Duodenal mucosa (tissue), 2 donors: ENCODE data around the gene TEN1.

Experiments
- H3K27ac ChIP-seq: one replicate; pipeline ENCODE4 v1.7.0; 2013; ENCODE audit warnings: low read depth, low read length
- H3K27me3 ChIP-seq, 2 donors: one replicate each; pipeline ENCODE4 v1.7.0; 2013; ENCODE audit warnings: low read length in 2 of 2, control low read depth in 1 of 2; ENCODE audit not compliant: insufficient read depth in 2 of 2, control insufficient read depth in 1 of 2
- H3K36me3 ChIP-seq, 2 donors: one replicate each; pipeline ENCODE4 v1.7.0; 2013; ENCODE audit warnings: low read length in 2 of 2, control low read depth in 1 of 2; ENCODE audit not compliant: insufficient read depth in 2 of 2, control insufficient read depth in 1 of 2
- H3K4me1 ChIP-seq, 2 donors: one replicate each; pipeline ENCODE4 v1.7.0; 2013; ENCODE audit warnings: low read length in 2 of 2, control low read depth in 1 of 2; ENCODE audit not compliant: insufficient read depth in 2 of 2, control insufficient read depth in 1 of 2
- H3K4me3 ChIP-seq, 2 donors: one replicate each; pipeline ENCODE4 v1.7.0; 2013; ENCODE audit warnings: low read length in 2 of 2, low read depth in 1 of 2
- H3K9ac ChIP-seq, 2 donors: one replicate each; pipeline ENCODE4 v1.7.0; 2013; ENCODE audit warnings: low read length in 2 of 2, low read depth in 1 of 2
- H3K9me3 ChIP-seq, 2 donors: one replicate each; pipeline ENCODE4 v1.7.0; 2013; ENCODE audit warnings: low read length in 2 of 2, control low read depth in 1 of 2; ENCODE audit not compliant: control insufficient read depth in 1 of 2

TEN1 gene

DNA sequence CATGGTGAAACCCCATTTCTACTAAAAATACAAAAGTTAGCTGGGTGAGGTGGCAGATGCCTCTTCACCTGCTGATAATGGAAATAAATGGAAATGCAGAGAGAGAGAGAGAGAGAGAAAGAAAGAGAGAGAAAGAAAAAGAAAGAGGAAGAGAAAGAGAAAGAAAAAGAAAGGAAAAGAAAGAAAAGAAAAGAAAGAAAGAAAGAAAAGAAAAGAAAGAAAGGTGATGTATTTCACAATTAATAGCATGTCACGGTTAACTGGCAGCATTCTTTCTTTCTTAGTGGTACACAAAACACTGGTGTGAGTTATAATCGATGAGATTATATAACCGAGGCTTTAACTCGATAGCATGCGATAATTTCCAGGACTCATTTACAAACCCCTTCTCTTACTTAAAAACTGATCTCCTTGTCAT, 3.3 kb upstream of the TEN1 start:
- Histone ChIP-seq H3K27me3 (no peaks in the 10 kb centered on the region), H3K36me3 (peaks cover 13 to 21% of the 10 kb centered on the region in 2 donors), H3K27ac (no peak overlapping the region), H3K9me3 (no peaks in the 10 kb centered on the region), H3K9ac (peak overlapping the region; percentile 36 to 52), H3K4me3 (peak overlapping the region; percentile 14 to 26), H3K4me1 (peaks cover 8 to 11% of the 10 kb centered on the region in 2 donors)

GRCh38 chr17:75976175-75976848, 2.7 kb upstream of the TEN1 start:
- Histone ChIP-seq H3K9ac (peak overlapping the region in 1 of 2 donors; percentile 52), H3K4me1 (peaks cover 11 to 13% of the 10 kb centered on the region in 2 donors), H3K4me3 (peak overlapping the region; percentile 47 to 65), H3K27ac (peak overlapping the region; percentile 74), H3K36me3 (peaks cover 13 to 21% of the 10 kb centered on the region in 2 donors), H3K27me3 (no peaks in the 10 kb centered on the region), H3K9me3 (no peaks in the 10 kb centered on the region)

DNA sequence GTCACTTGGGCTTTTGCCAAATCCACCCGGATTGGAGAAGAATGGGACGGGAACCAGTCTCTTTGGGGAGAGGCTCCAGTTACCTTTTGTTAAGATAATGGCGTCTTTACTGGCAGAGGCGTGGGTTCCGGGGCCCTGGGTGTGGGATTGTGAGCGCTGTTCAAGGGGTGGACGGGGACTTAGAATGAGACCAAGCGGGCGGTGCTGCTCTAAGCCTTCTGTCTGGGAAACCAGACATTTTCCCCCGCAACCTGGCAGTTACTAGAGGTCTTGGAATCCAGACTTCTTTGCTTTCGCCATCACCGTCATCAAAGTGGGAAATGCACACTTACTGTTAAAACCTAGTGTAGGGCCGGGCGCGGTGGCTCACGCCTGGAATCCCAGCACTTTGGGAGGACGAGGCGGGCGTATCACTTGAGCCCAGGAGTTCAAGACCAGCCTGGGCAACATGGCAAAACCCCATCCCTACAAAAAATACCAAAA, 706 bp downstream of the TEN1 start:
- Histone ChIP-seq H3K9me3 (no peaks in the 10 kb centered on the region), H3K4me3 (peak overlapping the region; percentile 77 to 83), H3K27ac (peak overlapping the region; percentile 98), H3K9ac (peak overlapping the region; percentile 97 to 99), H3K4me1 (peaks cover 17 to 19% of the 10 kb centered on the region in 2 donors), H3K27me3 (no peaks in the 10 kb centered on the region), H3K36me3 (no peaks in the 10 kb centered on the region)

DNA sequence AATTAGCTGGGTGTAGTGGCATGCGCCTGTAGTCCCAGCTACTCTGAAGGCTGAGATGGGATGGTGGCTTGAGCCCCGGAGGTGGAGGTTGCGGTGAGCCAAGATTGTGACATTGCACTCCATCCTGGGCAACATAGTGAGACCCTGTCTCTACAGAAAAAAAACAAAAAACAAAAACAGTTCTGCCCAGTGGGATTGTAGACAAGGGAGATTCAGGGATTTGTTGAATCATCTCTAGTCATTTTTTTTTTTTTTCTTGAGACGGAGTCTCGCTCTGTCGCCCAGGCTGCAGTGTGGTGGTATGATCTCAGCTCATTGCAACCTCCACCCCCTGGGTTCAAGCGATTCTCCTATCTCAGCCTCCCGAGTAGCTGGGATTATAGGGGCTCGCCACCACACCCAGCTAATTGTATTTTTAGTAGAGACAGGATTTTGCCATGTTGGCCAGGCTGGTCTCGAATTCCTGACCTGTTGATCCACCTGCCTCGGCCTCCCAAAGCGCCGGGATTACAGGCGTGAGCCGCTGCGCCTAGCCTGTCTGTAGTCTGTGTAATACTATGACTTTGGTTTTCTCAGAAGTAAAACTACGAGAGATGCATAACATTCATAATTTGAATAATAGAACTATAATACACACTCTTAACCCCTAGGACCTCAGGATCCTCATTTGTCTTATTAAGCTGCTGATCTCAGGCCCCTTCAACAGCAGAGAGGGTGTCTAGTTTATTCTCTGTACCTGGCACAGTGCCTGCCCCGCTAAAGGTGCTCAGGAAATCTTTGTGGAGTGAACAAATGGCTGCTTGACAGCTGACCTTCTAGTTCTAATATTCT, 1.4 kb downstream of the TEN1 start:
- Histone ChIP-seq H3K27me3 (no peaks in the 10 kb centered on the region), H3K9me3 (no peaks in the 10 kb centered on the region), H3K4me3 (peak overlapping the region; percentile 77 to 83), H3K9ac (peak overlapping the region; percentile 97 to 99), H3K36me3 (no peaks in the 10 kb centered on the region), H3K27ac (peak overlapping the region; percentile 98), H3K4me1 (peaks cover 17 to 19% of the 10 kb centered on the region in 2 donors)

DNA sequence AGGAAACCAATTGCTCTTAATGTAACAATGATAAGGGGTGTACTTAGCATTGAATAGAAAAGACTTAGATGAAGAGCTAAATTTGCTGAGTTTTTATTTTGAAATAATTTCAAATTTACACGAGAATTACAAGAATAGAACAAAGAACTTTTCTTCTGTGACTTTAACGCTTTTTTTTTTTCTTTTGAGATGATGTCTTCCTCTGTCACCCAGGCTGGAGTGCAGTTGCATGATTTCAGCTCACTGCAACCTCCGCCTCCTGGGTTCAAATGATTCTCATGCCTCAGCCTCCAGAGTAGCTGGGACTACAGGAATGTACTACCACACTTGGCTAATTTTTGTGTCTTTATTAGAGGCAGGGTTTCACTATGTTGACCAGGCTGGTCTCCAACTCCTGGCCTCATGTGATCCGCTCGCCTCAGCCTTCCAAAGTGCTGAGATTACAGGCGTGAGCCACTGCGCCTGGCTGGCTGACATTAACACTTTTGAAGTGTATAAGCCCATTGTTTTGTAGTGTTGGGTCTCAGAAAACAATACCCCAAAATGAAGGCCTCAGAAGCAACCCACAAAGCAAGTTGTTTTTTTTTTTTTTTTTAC, 2.1 kb downstream of the TEN1 start:
- no peak overlapping the region for H3K4me3 ChIP-seq
- H3K9ac ChIP-seq, result no peak overlapping the region
- H3K9me3 ChIP-seq, result no peaks in the 10 kb centered on the region
- no peak overlapping the region for H3K27ac ChIP-seq
- peaks cover 17 to 19% of the 10 kb centered on the region in 2 donors for H3K4me1 ChIP-seq
- H3K36me3 ChIP-seq, result no peaks in the 10 kb centered on the region
- H3K27me3 ChIP-seq, result no peaks in the 10 kb centered on the region

DNA sequence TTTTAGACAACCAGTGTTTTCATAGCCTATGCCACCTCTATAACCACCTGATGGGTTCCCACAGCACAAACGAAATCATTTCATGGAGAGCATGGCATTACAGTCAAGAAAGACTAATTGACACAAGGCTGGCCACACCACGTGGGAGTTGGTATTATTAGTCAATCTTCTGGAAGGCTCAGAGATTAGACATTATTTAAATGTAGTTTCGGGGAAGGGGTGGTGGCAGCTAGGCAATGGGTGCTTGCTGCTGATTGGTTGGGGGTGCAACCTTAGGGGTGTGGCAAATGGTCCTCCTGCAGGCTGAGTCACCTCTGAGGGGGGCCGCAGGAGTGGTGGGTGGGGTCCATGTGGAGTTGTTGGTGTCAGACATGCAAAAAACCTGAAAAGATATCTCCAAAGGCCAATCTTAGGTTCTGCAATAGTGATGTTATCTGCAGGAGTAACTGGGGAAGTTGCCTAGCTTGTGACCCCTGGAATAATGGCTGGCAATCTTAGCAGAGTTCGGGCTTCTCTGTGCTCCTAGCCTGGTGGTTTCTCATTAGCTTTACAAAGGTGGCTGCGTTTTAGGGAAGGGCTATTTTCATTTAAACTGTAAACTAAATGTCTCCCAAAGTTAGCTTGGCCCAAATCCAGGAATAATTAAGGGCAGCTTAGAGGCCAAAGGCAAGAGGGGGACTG, 4.6 kb downstream of the TEN1 start:
- no peak overlapping the region for H3K9ac ChIP-seq
- H3K27me3 ChIP-seq, result no peaks in the 10 kb centered on the region
- H3K36me3 ChIP-seq, result no peaks in the 10 kb centered on the region
- H3K9me3 ChIP-seq, result no peaks in the 10 kb centered on the region
- no peak overlapping the region for H3K4me3 ChIP-seq
- no peak overlapping the region for H3K27ac ChIP-seq
- H3K4me1 ChIP-seq, result peaks cover 15 to 17% of the 10 kb centered on the region in 2 donors

DNA sequence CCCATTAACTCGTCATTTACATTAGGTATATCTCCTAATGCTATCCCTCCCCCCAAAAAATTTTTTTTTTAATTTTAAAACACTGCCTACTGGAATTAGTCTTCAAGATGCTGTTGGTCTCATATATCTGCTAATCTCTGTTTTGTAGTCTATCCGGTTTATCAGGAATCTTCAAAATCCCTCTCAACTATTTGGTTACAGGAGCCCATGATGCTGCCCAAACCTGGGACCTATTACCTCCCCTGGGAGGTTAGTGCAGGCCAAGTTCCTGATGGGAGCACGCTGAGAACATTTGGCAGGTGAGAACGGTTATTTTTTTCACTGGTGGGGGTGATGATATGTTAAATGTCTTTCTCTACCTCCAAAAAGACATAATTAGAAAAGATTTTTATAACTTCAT, 6.9 kb downstream of the TEN1 start:
- H3K27me3 ChIP-seq, result no peaks in the 10 kb centered on the region
- no peak overlapping the region for H3K27ac ChIP-seq
- H3K36me3 ChIP-seq, result no peaks in the 10 kb centered on the region
- H3K4me1 ChIP-seq, result peaks cover 10 to 11% of the 10 kb centered on the region in 2 donors
- H3K4me3 ChIP-seq, result no peak overlapping the region
- H3K9ac ChIP-seq, result no peak overlapping the region
- H3K9me3 ChIP-seq, result no peaks in the 10 kb centered on the region

DNA sequence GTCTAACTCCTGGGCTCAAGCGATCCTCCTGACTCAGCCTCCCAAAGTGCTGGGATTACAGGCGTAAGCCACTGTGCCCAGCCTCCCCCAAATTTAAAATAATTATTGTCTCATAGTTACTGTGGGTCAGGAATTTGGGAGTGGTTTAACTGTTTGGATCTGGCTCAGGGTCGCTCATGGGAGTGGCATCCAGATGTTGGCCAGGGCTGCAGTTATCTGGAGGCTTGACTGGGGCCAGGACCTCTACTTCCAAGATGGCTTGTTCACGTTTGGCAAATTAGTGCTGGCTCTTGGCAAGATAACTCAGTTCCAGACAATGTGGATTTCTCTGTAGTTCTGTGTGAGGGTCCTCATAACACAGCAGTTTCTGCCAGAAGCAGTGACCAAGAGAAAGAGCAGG, 8.0 kb downstream of the TEN1 start:
- no peak overlapping the region for H3K9ac ChIP-seq
- H3K27ac ChIP-seq, result no peak overlapping the region
- H3K4me3 ChIP-seq, result no peak overlapping the region
- H3K27me3 ChIP-seq, result no peaks in the 10 kb centered on the region
- no peaks in the 10 kb centered on the region for H3K9me3 ChIP-seq
- H3K36me3 ChIP-seq, result peaks cover 0 to 7% of the 10 kb centered on the region in 2 donors
- H3K4me1 ChIP-seq, result peaks cover 10 to 11% of the 10 kb centered on the region in 2 donors

DNA sequence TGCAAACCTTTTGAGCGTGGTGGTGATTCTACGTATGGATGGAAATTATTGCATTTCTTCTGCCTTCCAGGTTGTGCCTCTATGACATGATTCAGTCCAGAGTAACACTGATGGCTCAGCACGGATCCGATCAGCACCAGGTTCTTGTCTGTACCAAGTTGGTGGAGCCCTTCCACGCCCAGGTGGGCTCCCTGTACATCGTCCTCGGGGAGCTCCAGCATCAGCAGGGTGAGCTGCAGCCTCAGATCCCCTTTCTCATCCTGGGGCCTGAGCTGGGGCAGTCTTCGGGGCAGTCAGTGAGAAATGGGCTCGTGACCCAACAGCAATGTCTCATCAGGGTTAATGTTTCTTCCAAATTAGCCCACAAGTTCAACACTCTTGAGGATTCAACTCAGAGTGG, 12.4 kb downstream of the TEN1 start:
- peaks cover 0 to 7% of the 10 kb centered on the region in 2 donors for H3K36me3 ChIP-seq
- H3K9me3 ChIP-seq, result no peaks in the 10 kb centered on the region
- H3K4me1 ChIP-seq, result peaks cover 8 to 12% of the 10 kb centered on the region in 2 donors
- no peak overlapping the region for H3K9ac ChIP-seq
- no peak overlapping the region for H3K4me3 ChIP-seq
- H3K27ac ChIP-seq, result no peak overlapping the region
- no peaks in the 10 kb centered on the region for H3K27me3 ChIP-seq
